Stimulated activated CD4-positive, alpha-beta T cell treated with anti-CD3 and anti-CD28 coated beads, Interleukin-4, amount 100 ng/mL, for 4 hours (primary cell): ENCODE data around the gene RNF41.
"Not testable (repeated sequence)": the region's sequence is repeated elsewhere in the genome, so short reads cannot be mapped to it uniquely, and the experiment has no call there.

Experiments
- DNase-seq, 2 experiments: peaks; one replicate each; pipeline ENCODE4 v3.0.0-alpha.2; 2020

RNF41 gene

GRCh38 chr12:56206452-56207166 is 15.1 kb downstream of the RNF41 start:
- DNase-seq: peak; percentile 14 to 24

- no peak for DNase-seq
Measured at GRCh38 chr12:56205445-56205844, 16.3 kb downstream of the RNF41 start.

GRCh38 chr12:56204275-56204674 is 17.4 kb downstream of the RNF41 start:
- no peak for DNase-seq

GRCh38 chr12:56202838-56203237 is 18.9 kb downstream of the RNF41 start:
- DNase-seq: no peak

- no peak for DNase-seq
Measured at GRCh38 chr12:56202366-56202765, 19.4 kb downstream of the RNF41 start.

DNA sequence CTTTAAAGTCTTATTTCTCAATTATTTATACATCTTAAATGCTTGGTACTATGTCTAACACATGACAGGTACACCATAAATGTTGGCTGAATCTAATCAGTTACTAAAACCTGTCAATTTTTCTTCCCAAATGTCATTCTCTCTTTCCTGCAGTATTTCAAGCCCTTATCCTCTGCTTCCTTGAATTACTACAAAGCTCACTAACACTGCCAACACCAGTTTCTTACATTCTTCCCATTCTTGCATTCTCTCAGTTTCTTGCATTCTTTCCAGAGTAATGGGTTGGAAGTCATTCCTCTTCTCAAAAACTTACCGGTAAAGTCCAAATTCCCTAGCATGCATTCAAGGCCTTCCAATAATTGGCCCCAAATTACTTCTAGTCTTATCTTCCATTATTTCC is 22.9 kb downstream of the RNF41 start:
- no peak for DNase-seq

DNA sequence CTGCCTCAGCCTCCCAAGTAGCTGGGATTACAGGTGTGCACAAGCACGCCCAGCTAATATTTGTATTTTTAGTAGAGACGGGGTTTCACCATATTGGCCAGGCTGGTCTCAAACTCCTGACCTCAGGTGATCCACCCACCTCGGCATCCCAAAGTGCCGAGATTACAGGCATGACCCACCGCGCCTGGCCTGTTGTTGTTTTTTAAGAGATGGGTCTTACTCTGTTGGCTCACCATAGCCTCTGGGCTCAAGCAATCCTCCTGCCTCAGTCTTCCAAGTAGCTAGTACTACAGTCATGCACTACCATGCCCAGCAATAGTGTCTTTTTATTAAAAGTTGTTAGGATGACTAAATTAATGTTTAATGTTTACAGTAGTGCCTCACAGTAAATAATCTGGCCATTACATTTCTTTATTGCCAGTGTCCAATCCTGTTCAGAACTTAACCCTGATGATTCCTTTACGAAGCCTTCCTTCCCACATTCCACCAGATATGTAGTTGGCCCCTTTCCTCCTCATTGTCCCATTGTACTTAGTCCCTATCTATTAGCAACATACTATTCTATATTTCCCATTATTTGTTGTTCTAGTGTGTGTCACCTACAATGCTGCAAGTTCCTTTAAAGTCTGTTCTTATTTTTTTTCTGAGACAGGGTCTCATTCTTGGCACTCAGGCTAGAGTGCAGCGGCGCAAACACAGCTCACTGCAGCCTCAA is 23.6 kb downstream of the RNF41 start:
- no peak for DNase-seq

DNA sequence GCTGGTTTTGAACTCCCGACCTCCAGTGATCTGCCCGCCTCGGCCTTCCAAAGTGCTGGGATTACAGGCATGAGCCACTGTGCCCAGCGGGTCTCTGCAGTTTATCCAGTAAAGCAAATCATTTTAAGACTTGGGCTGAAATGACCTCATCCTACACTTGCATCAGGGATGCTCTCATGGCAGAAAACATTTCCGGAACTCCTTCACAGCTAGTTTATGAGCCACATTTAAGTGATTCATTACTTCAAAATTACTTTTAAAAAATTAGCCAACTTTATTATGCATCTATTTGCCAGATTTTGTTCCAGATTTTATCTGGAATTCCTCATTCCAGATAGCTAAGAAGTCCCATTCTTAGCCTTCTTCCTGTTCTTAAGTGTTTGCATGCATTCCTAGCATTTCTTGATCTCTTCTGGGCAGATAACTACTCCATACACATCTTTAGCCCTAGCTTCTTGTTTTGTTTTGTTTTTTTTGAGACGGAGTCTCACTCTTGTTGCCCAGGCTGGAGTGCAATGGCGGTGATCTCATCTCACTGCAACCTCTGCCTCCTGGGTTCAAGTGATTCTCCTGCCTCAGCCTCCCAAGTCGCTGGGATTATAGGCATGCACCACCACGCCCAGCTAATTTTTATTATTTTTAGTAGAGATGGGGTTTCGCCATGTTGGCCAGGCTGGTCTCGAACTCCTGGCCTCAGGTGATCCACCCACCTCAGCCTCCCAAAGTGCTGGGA is 24.7 kb downstream of the RNF41 start:
- DNase-seq: not testable (repeated sequence)

DNA sequence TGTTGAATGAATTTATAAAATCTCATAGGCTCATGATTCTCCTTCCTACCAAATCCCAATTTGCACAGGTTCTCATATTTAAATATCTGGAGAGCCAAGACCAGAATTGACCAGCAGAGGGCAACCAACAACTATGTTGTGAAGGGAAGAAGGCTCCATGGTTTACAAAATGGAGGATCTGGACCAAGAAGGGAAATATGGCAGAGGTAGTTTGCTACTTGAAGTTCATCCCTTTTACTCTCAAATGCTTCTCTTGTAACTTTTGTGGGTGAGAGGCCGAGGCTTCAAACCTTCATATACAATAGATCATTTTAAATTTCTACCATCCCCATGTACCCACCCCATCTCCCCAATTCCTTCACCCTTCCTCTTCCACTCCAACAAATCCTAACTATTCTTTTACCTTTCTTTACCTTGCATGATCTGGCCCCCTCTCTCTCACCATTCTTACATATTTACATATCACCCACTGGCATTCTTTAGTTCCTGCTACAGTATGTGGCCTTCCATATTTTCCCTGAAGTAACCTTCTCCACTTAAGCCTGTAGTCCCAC is 28.6 kb downstream of the RNF41 start:
- peak; percentile 55 to 64 for DNase-seq

GRCh38 chr12:56192582-56192981 is 29.1 kb downstream of the RNF41 start:
- DNase-seq: no peak

DNA sequence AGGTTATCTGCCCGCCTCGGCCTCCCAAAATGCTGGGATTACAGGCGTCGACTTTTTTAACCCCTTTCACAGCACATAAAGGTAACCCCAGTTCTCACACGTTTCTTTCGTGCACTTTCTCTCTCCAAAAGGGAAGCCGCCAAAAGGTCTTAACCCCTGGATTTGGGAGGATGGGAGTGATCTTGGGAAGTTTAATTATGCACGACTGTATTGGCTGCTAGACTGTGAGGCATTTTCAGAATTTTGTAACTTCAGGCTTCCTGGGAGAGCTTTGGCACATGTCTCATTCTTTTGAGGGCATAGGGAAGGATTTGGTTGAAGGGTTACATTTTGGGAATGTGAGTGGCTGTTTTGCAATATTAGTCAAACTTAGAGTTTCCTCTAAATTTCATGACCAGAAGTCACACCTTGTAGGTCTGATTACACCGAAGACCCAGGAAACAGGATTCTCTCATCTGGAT is 31.0 kb downstream of the RNF41 start:
- no peak for DNase-seq

- DNase-seq: peak; percentile 77 to 89
Measured at GRCh38 chr12:56189918-56190694, 31.6 kb downstream of the RNF41 start.

DNA sequence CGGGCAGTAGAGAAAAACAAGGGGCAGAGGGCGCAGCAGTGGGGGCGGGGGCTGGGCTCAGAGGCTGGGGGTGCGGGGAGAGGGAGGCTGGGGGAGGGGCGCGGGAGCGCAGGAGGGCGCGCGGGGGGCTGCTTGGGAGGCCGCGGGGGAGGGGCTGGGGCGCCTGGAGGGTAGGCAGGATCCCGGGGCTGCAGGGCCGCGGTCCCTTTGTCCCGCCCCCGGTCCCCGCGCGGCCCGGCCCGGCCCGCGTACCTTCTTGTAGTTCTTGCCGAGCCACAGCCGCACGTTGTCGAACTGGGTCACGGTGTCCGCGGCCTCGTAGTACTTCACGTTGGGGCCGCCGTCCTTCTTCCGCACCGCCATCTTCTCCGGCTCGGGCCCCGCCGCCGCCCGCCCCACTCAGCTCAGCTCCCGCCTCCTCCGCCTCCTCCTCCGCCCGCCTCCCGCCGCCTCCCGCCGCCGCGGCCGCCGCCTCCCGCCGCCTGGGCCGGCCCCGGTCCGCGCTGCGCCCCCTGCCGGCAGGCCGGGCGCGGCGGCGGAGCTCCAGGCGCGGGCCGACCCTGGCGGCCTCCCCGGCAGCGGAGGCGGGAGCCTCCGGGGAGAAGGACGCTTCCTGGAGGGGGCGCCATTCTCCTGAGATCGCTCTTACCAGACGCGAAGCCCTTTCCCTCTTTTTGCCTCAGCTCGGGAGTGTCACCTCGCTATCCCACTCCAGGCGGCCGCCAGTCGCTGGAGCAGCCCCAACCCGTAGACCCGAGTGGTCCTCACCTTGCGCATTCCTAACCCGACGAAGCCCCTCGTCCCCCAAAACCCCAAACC is 32.4 kb downstream of the RNF41 start, which contains the start of gene SMARCC2:
SMARCC2 (minus strand) TSS at position 385 of the 819 bp plus-strand sequence; CDS start at position 363, 22 bp downstream.
- DNase-seq: peak; percentile 78 to 83

DNA sequence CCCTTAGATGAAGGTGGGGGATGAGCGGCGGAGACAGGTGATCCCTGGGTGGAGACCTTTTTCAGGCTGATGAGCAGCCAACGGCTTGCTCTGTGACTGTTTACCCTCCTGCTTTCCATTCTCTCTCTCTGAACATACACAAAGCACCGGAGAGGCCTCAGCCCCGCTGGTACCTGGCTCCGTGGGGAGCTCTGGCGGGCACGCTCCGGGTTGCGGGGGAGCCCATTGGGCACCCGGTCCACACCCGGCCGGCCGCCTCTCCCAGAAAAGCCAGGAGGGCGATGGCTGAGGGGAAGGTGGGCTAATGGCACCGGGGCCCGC is 33.0 kb downstream of the RNF41 start:
- DNase-seq: peak in 1 of 2 experiments; percentile 1

GRCh38 chr12:56188131-56188777 is 33.5 kb downstream of the RNF41 start:
- no peak for DNase-seq

- no peak for DNase-seq
Measured at GRCh38 chr12:56186957-56187356, 34.8 kb downstream of the RNF41 start.

DNA sequence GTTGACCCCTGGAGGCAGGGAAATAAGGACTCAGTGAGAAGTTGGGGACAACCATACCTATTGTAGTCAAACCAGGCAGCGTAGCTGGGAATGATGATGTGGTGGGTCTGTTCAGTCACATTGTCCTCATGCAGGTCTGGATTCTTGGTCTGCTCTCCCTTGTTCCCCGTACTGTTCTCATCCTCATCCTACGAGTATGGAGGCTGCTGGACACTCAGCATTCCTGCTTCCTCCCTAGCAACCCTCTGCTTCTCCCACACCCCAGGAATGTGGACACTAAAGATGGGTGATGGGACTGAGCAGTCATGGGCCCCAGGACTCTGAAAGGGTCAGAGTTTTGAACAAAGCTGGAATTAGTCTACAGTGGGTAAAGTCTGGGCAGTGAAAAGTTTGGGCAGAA is 43.4 kb downstream of the RNF41 start:
- no peak for DNase-seq

DNA sequence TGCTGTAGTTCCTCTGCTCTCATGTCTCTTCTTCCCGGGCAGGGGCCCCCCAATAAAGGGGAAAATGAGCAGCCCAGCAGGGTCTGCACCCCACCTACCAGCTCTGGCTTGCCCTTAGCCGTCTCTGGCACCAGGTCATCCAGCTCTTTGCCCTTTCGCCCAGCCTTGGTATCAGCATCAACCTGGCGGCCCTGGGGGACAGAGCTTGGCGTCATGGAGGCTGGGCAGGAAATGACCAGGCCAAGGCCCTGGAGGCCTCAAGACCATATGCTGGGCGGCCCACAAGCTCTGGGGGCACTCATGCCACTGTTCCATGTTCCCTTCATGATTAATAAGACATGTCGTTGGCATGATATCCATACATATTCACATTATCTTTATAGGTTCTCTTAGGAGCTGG is 48.9 kb downstream of the RNF41 start:
- DNase-seq: no peak

- DNase-seq: no peak
Measured at GRCh38 chr12:56169229-56169759, 52.4 kb downstream of the RNF41 start.

GRCh38 chr12:56165369-56165768 is 56.4 kb downstream of the RNF41 start:
- DNase-seq: no peak

DNA sequence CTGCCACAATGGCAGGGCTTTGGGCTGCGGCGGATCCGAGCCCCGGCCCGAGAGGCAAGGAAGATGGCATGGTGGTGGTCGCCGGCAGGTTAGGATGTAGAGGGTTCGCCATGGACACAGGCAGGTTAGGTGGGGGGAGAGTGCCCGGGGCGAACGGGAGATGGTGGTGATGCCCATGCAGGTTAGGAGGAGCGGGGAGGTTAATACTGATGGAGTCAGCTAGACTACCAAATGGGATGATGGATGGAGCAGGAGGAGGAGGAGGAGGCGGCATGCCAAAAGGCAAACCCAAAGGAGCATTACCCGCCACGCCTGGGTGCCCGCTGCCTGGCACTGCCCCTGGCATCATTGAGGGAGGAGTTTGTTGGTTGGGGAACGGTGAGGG is 57.4 kb downstream of the RNF41 start:
- DNase-seq: no peak
